Measurements from ENCODE around the gene SLIT3.

Gene SLIT3

DNA sequence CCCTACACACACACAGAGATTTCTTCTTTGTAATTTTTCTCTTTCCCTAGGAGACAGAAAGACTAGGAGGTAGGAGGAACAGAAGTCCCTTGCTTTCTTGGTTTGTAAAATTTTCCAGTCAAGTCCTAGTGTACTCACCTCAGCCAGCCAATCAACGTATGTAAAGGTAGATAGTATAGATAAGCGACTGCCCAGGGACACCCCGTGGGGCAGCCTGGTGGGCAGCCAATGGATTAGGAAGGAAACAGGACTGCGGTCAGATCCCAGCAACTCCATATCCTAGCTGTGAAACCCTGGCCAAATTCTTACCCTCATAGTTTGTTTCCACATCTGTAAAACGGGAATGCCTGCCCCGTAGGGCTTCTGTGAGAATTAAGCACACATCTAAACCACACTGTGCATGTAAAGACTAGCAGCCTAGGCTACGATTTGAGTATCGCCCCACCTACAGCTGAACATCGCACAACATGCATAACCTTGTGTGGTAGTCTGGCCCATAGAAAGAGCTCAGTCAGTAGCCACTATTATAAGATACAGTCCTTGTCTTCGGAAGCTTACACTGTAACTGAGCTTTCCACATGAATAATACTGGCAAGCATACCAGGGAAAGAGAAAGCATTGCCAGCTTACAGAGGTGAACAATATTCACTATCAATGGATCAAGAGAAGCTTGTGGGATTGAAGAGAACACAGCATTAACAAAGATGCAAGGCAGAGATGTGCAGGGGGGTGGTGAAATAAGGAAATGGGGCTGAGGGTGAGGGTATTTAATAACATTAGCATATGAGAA is 368.3 kb downstream of the SLIT3 start:
- H3K4me2 ChIP-seq (ENCODE audit: low read length): no peak overlapping the region
- no peaks in the 10 kb centered on the region for H3K36me3 ChIP-seq (ENCODE audit: control insufficient read depth, insufficient read depth, low read length)
- H3K27ac ChIP-seq: no peak overlapping the region
- no peak overlapping the region for H3K4me3 ChIP-seq (ENCODE audit: low read depth, low read length)
- no peak for TF ChIP-seq CTCF (IDR thresholded peaks at IDR 0.05)
- H3K4me1 ChIP-seq: peaks cover 4% of the 10 kb centered on the region
- no peak overlapping the region for H3K9ac ChIP-seq
- H3K79me2 ChIP-seq: no peaks in the 10 kb centered on the region
- H3K9me3 ChIP-seq (ENCODE audit: control insufficient read depth, low read length): no peaks in the 10 kb centered on the region
- H3K27me3 ChIP-seq (ENCODE audit: control insufficient read depth, insufficient read depth, low read length): no peaks in the 10 kb centered on the region
- no peak overlapping the region for H2AFZ ChIP-seq

GRCh38 chr5:168931638-168932345 is 369.1 kb downstream of the SLIT3 start:
- Histone ChIP-seq H3K9me3 (ENCODE audit: control insufficient read depth, low read length) (no peaks in the 10 kb centered on the region), H2AFZ (no peak overlapping the region), H3K9ac (no peak overlapping the region), H3K36me3 (ENCODE audit: control insufficient read depth, insufficient read depth, low read length) (no peaks in the 10 kb centered on the region), H3K27ac (no peak overlapping the region), H3K4me1 (peaks cover 4% of the 10 kb centered on the region), H3K79me2 (no peaks in the 10 kb centered on the region), H3K4me3 (ENCODE audit: low read depth, low read length) (no peak overlapping the region), H3K4me2 (ENCODE audit: low read length) (no peak overlapping the region), H3K27me3 (ENCODE audit: control insufficient read depth, insufficient read depth, low read length) (no peaks in the 10 kb centered on the region)
- no peak for TF ChIP-seq CTCF (IDR thresholded peaks at IDR 0.05)

- Histone ChIP-seq H3K27me3 (ENCODE audit: control insufficient read depth, insufficient read depth, low read length) (no peaks in the 10 kb centered on the region), H3K9ac (no peak overlapping the region), H3K4me2 (ENCODE audit: low read length) (no peak overlapping the region), H3K79me2 (no peaks in the 10 kb centered on the region), H3K27ac (no peak overlapping the region), H3K36me3 (ENCODE audit: control insufficient read depth, insufficient read depth, low read length) (no peaks in the 10 kb centered on the region), H3K9me3 (ENCODE audit: control insufficient read depth, low read length) (no peaks in the 10 kb centered on the region), H3K4me1 (peaks cover 4% of the 10 kb centered on the region), H3K4me3 (ENCODE audit: low read depth, low read length) (no peak overlapping the region), H2AFZ (no peak overlapping the region)
- no peak for TF ChIP-seq CTCF (IDR thresholded peaks at IDR 0.05)
Observed at GRCh38 chr5:168929656-168930055, 371.3 kb downstream of the SLIT3 start.

- no peaks in the 10 kb centered on the region for H3K27me3 ChIP-seq (ENCODE audit: control insufficient read depth, insufficient read depth, low read length)
- H3K79me2 ChIP-seq: no peaks in the 10 kb centered on the region
- H2AFZ ChIP-seq: no peak overlapping the region
- no peak overlapping the region for H3K4me3 ChIP-seq (ENCODE audit: low read depth, low read length)
- no peaks in the 10 kb centered on the region for H3K4me1 ChIP-seq
- H3K9ac ChIP-seq: no peak overlapping the region
- no peaks in the 10 kb centered on the region for H3K36me3 ChIP-seq (ENCODE audit: control insufficient read depth, insufficient read depth, low read length)
- H3K4me2 ChIP-seq (ENCODE audit: low read length): no peak overlapping the region
- no peak for TF ChIP-seq CTCF (IDR thresholded peaks at IDR 0.05)
- H3K9me3 ChIP-seq (ENCODE audit: control insufficient read depth, low read length): no peaks in the 10 kb centered on the region
- no peak overlapping the region for H3K27ac ChIP-seq
Observed at GRCh38 chr5:168925160-168925559, 375.8 kb downstream of the SLIT3 start.
